Stimulated activated CD4-positive, alpha-beta T cell treated with anti-CD3 and anti-CD28 coated beads, TNF-alpha, amount 100 ng/mL, for 1 hour (primary cell): ENCODE results near the gene CAMK1D.
"Not testable (repeated sequence)": the region's sequence is repeated elsewhere in the genome, so short reads cannot be mapped to it uniquely, and the experiment has no call there.

Experiments
- DNase-seq, 3 donors: peaks; one replicate each; pipeline ENCODE4 v3.0.0-alpha.2; 2020; ENCODE audit warnings: low read depth in 3 of 3, low spot score in 1 of 3

CAMK1D gene

DNA sequence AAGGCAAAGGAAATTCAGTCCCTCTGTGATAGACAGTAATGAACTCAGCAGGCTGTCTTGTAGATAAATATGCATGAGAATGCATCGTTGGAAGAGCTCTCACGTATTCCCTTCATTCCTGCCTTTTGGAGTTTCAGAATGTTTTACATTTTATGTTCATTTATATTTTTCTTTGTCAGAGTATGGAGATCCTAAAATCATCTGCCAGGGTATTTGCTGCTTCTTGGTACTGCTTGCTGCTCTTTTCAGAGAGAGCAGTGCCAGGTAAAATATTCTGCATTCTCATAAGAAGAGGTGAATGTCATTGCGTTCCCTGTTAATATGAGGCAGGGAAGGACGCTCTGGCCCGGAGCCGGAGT lies 362.0 kb downstream of the CAMK1D start:
- DNase-seq: no peak

DNA sequence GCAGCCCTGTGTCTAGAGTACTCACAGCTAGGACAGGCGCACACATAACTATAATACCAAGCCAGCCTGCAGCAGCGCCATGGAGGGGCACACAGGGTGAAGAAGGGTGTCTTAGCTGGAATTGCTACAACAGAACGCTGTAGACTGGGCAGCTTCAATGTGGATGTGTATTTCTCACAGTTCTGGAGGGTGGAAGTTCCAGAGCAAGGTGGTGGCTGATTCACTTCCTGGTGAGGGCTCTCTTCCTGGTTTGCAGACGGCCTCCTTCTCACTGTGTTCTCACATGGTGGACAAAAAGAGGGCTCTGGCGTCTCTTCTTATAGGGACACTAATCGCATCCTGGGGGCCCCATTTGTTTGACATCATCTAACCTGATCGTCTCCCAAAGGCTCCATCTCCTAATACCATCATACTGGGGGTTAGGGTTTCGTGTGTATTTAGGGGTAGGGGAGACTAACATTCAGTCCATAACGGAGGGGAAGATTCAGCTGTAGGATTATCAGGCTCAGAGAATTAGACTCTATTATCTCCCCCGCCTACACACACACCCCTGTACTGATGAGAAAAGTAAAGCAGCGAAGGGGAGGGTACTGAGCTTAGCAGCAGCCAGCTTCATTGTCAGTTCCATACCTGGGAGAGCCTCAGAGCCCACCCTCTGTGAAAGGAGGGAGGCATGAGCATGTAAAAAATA lies 363.1 kb downstream of the CAMK1D start:
- no peak for DNase-seq

DNA sequence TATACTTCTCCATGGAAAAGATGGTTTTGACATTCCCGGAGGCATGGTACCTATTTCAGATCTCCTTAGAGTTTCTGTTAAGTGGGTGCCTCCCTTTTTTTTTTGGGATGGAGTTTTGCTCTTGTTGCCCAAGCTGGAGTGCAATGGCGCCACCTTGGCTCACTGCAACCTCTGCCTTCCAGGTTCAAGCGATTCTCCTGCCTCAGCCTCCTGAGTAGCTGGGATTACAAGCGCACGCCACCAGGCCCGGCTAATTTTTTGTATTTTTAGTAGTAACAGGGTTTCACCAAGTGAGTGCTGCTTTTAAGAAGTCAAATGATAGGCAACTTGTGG lies 363.6 kb downstream of the CAMK1D start:
- DNase-seq: not testable (repeated sequence)

DNA sequence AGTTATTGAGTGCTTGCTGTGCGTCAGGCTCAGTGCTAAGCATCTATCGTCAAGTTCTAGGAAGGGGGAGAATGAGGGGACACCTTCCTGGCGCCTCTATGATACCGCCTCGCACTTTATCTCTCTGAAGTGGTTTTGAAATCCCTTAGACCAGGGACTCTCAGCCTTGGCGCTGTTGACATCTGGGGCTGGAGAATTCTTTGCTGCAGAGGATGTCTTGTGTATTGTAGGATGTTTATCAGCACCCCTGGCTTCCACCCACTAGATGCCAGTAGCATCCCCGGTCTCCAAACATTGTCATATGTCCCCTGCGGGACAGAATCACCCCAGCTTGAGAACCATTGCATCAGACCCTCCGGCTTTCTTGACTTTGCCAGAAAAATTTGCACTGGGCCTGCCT lies 366.7 kb downstream of the CAMK1D start:
- no peak for DNase-seq

DNA sequence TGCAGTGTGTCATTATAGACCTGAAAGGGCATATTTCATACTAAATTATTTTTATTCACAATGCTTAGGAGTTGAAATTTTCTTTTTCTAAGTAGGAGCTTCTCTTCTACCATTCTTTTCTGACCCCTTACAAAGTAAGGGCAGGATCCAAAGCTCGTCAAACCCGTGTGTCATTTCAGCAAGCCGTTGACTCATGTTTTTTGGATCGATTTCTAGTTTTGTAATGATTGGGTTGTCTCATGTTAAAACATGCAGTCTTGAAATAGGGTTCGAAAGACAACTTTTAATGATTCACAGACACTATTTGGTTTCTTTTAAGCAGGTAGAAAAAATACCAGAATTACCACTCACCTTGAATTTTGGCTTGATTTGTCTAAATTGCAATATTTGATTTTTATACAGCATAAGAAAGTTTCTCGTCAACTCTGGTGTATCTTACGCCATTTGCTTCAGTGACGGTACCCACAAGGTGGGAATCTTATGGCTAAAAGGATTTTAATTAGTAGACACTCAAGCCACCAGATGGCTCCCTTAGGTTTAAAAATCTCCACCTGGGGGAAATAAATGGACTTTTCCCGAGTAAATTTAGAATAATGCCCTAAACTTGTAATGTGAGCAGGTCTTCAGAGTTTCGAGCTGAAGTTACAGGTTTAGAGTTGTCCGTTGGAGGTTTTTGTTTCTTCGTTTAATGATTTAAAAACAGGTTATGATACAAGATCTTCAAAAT lies 368.8 kb downstream of the CAMK1D start:
- DNase-seq: no peak

DNA sequence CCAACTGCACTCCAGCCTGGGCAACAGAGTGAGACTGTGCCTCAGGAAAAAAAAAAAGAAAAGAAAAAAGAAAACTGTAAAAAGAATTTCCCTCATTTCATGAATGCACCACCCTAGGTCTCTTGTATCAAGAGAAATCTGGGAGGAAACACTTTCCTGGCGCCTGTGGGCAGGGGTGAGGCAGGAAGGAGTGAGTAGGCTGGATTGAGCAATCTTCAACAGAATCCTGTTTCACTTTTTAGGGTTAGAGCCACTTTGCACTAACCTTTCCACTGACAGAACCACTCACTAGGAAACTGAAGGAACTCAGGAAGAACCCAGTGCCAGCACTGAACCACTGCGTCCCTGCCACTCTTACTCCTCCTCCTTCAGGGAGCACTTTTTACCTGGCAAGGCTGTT lies 370.0 kb downstream of the CAMK1D start:
- no peak for DNase-seq

DNA sequence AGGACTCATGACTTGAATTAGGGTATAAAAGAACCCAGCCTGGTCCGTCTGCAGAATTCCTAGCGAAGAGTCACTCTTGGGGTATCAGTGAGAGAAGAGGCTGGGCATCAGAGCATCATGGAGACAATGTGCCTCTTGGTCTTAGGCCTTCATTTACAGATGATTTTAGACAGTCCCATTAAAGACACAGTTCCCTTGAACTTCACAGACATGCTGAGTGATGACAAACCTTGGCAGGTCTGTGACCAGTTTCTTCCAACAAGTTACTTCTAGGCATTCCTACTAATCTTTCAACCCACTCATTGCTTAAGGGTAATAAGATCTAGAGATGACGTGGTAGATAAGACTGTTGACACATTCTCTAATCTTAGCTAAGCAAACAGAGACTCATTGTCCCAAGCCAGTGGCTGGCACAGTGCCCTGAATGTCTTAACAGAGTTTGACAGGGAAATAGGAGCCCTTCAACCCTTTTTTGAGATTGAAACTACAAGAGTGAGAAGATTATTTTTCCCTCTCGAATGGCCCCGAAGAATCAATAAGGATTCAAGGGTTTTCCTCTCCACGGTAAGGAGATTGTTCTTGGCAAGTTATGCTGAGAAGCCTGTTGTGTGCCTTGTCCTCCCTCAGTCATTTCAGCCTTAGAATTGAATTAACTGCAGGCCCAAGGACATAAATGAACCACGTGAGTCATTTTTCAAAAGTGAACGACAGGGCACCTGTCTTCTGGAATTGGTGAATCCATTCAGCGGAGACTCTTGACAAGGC lies 371.1 kb downstream of the CAMK1D start:
- DNase-seq: no peak

DNA sequence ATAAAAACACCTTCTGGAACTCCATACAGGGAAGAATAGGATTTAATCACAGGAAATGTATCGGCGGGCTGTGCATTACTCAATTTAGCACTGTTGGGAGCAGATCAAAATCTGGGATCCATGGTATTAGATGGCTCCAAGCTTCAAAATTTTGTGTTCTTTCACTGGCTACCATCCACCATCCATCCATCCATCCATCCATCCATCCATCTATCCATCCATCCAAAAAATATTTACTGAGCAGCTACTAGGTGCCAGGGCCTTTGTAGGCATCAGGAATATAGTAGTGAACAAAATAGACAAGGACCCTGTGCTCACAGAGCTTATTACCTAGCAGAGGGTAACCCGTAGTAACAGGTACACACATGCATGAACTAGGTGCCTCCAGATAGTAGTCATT lies 372.0 kb downstream of the CAMK1D start:
- no peak for DNase-seq

DNA sequence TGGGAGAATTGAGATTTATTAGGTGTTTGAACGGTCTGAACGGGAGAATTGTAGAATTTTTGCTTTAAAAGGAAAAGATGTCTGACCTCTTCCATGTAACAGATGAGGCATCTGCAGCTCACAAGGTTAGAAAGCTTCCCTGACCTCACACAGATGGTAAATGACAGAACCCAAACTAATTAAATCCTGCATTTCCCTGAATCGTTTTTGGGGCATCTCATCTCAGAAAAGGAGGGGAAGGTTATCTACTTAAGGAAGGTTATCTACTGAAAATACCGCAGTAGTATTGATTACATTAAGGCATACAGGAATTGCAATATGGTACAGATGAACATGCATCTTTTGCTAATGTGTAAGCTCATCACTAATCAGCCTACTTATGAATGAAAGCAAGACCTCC lies 373.9 kb downstream of the CAMK1D start:
- no peak for DNase-seq

DNA sequence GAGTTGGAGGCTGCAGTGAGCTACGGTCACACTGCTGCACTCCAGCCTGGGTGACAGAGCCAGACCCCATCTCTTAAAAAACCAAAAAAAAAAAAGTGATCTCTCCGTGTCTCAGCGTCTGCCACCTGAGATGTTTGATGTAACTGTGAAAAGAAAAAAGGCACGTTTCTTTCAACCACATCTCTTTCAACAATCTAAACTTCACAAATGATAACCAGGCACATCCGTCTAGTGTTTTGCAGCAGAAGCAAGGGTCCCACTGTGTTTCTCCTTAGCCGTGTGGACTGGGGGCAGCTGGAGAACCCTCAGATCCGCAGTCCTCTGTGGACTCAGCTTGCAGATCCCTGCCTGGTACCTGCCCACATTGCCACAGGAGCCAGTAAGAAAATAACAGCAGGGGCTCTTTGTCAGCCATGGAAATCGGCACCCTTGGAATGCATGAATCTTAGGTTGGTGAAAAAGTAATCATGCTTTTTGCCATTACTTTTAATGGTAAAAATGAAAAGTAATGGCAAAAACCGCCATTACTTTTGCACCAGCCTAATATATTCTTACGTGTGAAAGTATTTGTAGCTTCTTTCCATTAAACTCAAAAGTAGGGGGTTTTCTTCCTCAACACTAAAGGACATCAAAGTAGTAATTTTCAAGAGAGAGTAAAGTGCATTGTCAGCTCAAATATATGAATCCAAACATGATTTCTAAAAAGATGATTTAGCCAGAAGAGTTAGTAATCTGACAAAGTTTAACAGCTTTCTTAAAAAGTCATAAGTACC lies 375.6 kb downstream of the CAMK1D start:
- no peak for DNase-seq

DNA sequence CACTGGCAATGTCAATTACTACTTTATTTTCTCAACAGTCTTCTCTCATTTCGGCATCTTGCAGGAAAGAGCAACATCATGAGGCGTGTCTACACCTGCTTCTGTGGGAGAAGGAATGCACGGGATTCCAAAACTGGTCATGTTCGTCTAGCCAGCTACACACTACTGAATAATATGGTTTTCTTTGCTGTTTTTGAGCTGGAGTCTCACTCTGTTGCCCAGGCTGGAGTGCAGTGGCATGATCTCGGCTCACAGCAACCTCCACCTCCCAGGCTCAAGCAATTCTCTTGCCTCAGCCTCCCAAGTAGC lies 376.2 kb downstream of the CAMK1D start:
- DNase-seq: not testable (repeated sequence)

DNA sequence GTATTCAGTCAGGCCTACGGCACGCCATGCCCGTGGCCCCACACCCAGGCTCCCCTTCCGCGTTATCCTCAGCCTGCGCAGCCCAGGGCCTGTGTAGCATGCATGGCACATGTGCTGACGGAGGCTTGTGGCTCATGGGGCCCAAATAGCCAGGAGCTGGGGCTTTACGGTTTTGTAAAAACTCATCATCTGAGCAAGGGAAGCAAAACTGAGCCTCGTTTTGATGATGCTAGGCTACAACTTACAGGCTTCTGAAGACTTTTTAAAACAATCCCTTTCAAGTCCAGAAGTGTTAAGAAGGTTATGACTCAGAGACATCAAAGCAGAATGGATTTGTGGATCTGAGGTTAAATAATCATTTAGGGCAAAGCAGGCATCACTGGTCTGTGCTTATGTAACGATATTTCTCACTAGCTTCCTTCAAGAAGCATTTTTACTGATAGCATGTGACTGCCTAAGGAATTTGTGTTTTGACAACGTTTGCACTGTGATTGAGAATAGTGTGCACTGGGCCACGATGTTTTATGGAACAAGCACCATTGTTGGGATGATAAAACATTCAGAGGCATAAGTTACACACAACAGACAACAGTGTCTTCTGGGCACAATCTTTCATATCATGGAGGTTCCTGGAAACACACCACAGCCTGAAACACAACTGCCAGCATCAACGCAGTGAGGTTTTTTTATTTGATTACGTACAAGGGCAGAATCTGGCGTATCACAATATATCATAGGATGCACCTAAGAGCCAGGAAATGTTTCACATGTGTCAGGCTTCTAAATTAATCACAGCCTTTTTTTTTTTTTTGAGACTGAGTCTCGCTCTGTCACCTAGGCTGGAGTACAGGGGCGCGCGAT lies 377.9 kb downstream of the CAMK1D start:
- DNase-seq: no peak

DNA sequence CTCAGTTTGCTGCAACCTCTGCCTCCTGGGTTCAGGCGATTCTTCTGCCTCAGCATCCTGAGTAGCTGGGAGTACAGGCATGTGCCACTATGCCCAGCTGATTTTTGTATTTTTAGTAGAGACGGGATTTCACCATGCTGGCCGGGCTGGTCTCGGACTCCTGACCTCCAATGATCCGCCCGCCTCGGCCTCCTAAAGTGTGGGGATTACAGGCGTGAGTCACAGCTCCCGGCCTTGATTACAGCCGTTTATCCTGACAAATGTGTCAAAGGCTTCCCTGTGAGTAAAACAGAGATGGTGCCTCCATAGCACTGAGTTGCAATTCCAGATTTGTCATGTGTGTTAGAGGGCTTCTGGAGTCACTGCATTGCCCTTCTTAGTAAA lies 378.5 kb downstream of the CAMK1D start:
- no peak for DNase-seq

DNA sequence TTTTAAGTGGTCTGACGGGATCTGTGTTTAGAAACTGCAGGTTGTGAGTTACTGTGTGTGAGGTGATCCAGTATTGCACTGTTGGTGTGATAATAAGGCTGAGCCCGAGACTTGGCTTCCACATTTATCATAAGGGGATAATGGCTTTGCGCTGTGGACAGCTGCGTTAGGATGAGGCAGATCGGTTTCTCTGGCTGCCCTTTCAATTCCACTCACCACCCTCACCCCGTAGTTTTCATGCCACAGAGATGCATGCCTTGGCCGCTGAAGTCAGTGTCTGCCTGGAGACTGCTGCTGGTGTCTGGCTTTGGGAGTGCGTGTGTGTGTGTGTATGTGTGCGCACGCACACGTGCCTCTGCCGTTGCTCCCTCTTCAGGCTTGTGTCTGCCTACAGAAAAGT lies 379.1 kb downstream of the CAMK1D start:
- DNase-seq: no peak

DNA sequence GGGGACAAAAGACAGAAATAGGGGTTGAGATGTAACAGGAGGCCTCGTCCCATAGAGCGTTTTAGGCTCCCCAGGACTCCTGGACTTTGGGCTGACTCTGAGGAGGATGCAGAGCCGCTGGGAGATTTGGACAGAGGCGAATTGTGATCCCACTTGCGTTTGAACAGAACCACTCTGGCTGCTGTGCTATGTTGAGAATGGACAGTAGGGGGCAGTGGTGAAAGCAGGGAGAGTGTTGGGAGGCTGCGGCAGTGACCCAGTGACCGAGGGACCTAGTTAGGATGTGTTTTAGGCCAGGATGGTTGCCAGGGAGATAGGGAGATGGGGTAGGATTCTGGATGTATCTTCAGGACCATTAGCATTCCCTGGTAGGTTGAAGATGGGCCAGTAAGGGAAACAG lies 380.5 kb downstream of the CAMK1D start:
- DNase-seq: no peak

DNA sequence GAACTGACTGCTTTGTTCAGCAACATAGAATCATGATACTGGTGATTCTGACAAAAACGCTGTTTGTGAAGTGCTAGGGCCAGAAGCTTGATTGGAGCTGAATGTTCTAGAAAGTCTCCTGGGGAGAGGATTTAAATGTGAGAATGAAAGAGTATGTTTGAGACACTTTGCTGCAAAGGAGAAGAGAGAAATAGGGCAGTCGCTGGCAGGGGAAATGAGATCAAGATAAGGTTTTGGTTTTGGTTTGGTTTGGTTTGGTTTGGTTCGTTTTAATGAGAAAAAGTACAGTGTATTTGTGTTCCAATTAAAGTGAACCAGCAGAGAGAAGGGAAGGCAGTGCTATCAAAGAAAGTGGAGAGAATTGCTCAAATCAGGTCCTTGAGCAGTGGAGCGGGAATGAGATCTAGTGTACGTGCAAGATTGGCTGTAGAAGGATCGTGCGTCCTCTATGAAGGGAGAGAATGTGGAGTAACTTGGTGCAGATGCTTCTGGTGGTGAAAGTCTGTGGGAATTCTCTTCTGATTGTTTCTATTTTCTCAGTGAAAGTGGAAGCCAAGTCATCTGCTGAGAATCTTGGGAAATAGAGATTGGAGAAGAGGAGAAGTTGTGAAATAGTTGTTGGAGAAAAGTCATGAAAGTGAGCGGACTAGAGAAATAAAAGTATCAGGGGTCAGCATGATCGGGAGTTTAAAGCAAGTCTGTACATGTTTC lies 381.6 kb downstream of the CAMK1D start:
- DNase-seq: no peak

DNA sequence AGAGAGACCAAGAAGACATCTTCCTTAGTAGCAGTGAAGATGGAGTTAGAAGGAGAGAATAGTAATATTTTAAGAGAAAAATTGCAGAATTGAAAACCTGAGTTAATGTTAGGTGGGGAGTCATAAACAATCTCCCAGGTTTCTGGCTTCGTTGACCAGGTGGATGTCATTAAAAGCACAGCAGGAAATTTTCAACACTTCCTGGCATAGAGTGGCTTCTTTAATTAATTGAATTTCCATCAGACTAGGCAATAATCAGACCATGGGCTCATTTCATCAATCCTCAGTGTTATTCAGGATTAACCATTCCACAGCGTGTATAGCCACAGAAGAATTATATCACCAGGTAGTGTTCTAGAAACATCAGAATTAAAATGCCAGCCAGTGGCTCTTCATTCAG lies 383.9 kb downstream of the CAMK1D start:
- no peak for DNase-seq

DNA sequence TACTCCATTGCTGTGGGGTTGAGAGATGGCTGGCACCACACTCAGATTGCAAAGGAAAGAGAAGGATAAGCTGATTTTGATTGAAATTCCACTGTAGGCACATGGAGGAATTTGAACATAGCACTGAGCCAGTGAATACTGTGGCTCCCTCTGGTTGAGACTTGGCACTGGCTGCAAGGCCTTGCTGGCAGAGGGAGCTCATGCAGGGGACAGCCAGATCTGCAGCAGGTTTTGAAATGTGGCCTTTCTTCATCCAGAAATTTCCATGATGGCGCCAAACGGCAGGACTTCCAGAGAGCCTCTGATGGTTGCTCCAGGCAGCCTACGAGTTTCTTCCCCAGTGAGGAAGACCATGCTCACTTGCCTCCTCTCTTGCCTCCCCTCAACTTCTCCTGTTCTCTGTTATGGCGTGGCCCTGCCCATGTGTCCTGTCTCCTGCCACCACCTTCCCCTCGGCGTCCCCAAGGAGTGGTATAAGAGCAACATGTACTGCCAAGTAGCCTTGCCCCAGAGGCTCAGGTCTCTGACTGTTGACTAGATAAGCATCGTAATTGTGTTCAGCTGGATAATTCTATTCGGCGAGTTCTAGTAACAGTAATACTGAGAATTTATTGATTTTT lies 386.6 kb downstream of the CAMK1D start:
- no peak for DNase-seq

DNA sequence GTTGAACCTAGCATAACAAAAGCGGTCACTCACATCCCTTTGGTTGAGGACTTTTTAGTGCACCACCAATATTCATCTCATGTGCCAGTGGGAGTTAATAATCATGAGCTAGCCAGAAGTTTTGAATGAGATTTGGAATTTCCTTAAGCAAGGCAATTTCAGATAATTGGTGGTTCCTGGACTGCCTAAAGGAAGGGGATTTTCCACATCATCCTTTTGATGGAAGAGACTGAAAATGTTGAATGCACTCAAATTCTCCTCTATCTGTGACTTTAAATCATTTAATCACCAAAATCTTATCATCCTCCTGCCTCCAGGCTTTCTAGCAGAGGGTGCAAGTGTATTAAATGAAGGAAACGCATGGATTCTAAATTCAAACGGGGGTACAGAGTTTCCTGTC lies 391.5 kb downstream of the CAMK1D start:
- no peak for DNase-seq

DNA sequence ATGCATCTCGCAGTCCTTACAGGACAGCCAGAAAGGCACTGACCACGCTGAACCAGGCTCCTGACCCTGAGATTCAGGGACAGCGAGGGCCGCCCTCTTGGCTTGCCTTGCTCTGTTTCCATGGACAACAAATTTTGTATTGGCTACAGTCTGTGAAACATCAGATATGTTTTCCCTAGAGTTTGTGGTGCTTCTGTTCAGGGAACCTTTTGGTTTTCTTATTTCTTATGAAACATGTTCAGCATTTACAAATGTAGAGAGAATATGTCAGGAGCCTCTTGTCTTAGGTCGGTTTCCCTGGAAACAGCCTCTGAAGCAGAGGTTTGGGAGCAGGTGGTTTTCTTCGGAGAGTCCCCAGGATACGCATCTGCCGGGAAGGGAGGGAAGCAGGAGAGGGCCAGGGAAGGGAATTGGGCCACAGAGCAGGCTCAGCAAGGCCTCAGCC lies 392.0 kb downstream of the CAMK1D start:
- no peak for DNase-seq
